Liver (tissue), 3 donors: ENCODE measurements around the gene CLDN3.

Experiments used
- ATF3 ChIP-seq: IDR thresholded peaks from 2 replicates; pipeline ENCODE4 v1.6.1; 2016; ENCODE audit warnings: antibody characterized with exemption
- CTCF ChIP-seq: fragments of 150-350 bp; IDR thresholded peaks from 2 replicates; pipeline ENCODE4 v1.5.1; 2017; ENCODE audit warnings: improper control_type of control experiment, low read depth, low read length; ENCODE audit not compliant: missing input control
- EGR1 ChIP-seq, 2 donors: IDR thresholded peaks; 2 replicates each; pipeline ENCODE4 v1.6.1; 2016 to 2018; ENCODE audit warnings: antibody characterized with exemption in 2 of 2, low read depth in 2 of 2
- GABPA ChIP-seq, 2 donors: IDR thresholded peaks in 1 of 2; conservative IDR thresholded peaks in 1 of 2; 2 replicates each; pipeline ENCODE4 v1.6.1; 2016; ENCODE audit warnings: antibody characterized with exemption in 2 of 2, mild to moderate bottlenecking in 1 of 2, moderate library complexity in 1 of 2
- HNF4G ChIP-seq: IDR thresholded peaks from 2 replicates; pipeline ENCODE4 v1.6.1; 2016; ENCODE audit warnings: antibody characterized with exemption
- JUND ChIP-seq, 2 donors: IDR thresholded peaks; 2 replicates each; pipeline ENCODE4 v1.6.1; 2016; ENCODE audit warnings: antibody characterized with exemption in 2 of 2
- NR2F2 ChIP-seq: IDR thresholded peaks from 2 replicates; pipeline ENCODE4 v1.6.1; 2016; ENCODE audit warnings: antibody characterized with exemption
- RAD21 ChIP-seq, 2 donors: IDR thresholded peaks; 2 replicates each; pipeline ENCODE4 v1.6.1; 2016; ENCODE audit warnings: antibody characterized with exemption in 2 of 2, mild to moderate bottlenecking in 2 of 2
- REST ChIP-seq: IDR thresholded peaks from 2 replicates; pipeline ENCODE4 v1.6.1; 2016; ENCODE audit warnings: antibody characterized with exemption, mild to moderate bottlenecking
- SP1 ChIP-seq: IDR thresholded peaks from 2 replicates; pipeline ENCODE4 v1.6.1; 2018; ENCODE audit warnings: antibody characterized with exemption, mild to moderate bottlenecking
- TAF1 ChIP-seq: conservative IDR thresholded peaks from 2 replicates; pipeline ENCODE4 v1.6.1; 2016; ENCODE audit warnings: antibody characterized with exemption, mild to moderate bottlenecking
- YY1 ChIP-seq: IDR thresholded peaks from 2 replicates; pipeline ENCODE4 v1.6.1; 2016; ENCODE audit warnings: antibody characterized with exemption, mild to moderate bottlenecking
- TF ChIP-seq, protein P1 (sequence below): IDR thresholded peaks from 2 replicates; pipeline ENCODE4 v1.6.1; 2016; ENCODE audit warnings: antibody characterized with exemption
- donor health status: healthy.
- donor health status: healthy.

- TF ChIP-seq CTCF (no peak), NR2F2 (no peak), TAF1 (no peak), REST (peak; percentile 51), YY1 (no peak), GABPA (IDR thresholded peaks at IDR 0.05 in 1 of 2, conservative IDR thresholded peaks at IDR 0.05 in 1 of 2) (no peak), RAD21 (IDR thresholded peaks at IDR 0.05) (peak in 1 of 2 donors; percentile 26), EGR1 (IDR thresholded peaks at IDR 0.05; ENCODE audit: low read depth in 2 of 2) (no peak), HNF4G (no peak), ATF3 (peak; percentile 20), SP1 (peak; percentile 77), JUND (IDR thresholded peaks at IDR 0.05) (peak in 1 of 2 donors; percentile 18)
- TF ChIP-seq, protein P1, sequence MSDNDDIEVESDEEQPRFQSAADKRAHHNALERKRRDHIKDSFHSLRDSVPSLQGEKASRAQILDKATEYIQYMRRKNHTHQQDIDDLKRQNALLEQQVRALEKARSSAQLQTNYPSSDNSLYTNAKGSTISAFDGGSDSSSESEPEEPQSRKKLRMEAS = peak; percentile 67
Observed at GRCh38 chr7:73742753-73743641, 27.1 kb downstream of the CLDN3 start.
